AG09319 (cell line): ENCODE data around the gene PHLDB1.

Source experiments
- DNase-seq: peaks from one replicate; pipeline ENCODE4 v3.0.0-alpha.2; 2010; ENCODE audit warnings: low read depth; ENCODE audit errors: extremely low read depth
- CTCF ChIP-seq: IDR thresholded peaks from 2 replicates; pipeline ENCODE4 v1.5.1; 2011; ENCODE audit warnings: low read depth, mild to moderate bottlenecking, inconsistent platforms, low read length, moderate library complexity

PHLDB1 gene

GRCh38 chr11:118663902-118664301 is 56.5 kb downstream of the PHLDB1 start:
- no peak for TF ChIP-seq CTCF
- DNase-seq, result no peak

GRCh38 chr11:118666371-118666770 is 59.0 kb downstream of the PHLDB1 start:
- no peak for DNase-seq
- TF ChIP-seq CTCF, result no peak

GRCh38 chr11:118670063-118670462 is 62.6 kb downstream of the PHLDB1 start:
- TF ChIP-seq CTCF, result no peak
- DNase-seq, result no peak

- no peak for DNase-seq
- no peak for TF ChIP-seq CTCF
These were observed 63.8 kb downstream of the PHLDB1 start for GRCh38 chr11:118671254-118671653.

- DNase-seq, result no peak
These were observed 65.4 kb downstream of the PHLDB1 start for GRCh38 chr11:118672846-118673245.

GRCh38 chr11:118673361-118674081 is 66.1 kb downstream of the PHLDB1 start:
- DNase-seq, result no peak
- no peak for TF ChIP-seq CTCF

More at GRCh38 chr11:118672846-118673245, 65.4 kb downstream of the PHLDB1 start:
- no peak for TF ChIP-seq CTCF

GRCh38 chr11:118674082-118674435 is 66.6 kb downstream of the PHLDB1 start:
- no peak for TF ChIP-seq CTCF
- no peak for DNase-seq
